SK-N-SH (cell line): Measurements from ENCODE around the gene PDCD6IP.

ENCODE experiments used
- ELF1 ChIP-seq: IDR thresholded peaks from 2 replicates; pipeline ENCODE4 v1.4.0; 2012
- EZH2phosphoT487 ChIP-seq: fragments of 200-600 bp; sonication (generic); IDR thresholded peaks from 2 replicates; pipeline ENCODE4 v1.6.1; 2017; ENCODE audit warnings: low read depth, mixed run types, mild to moderate bottlenecking, antibody characterized with exemption, moderate library complexity, borderline replicate concordance
- GATA2 ChIP-seq: sonication (generic); formaldehyde crosslinking; IDR thresholded peaks from 2 replicates; pipeline ENCODE4 v1.5.0; 2020; ENCODE audit warnings: mild to moderate bottlenecking, missing genetic modification reagents
- POLR2AphosphoS5 ChIP-seq: IDR thresholded peaks from 2 replicates; pipeline ENCODE4 v1.6.1; 2012; ENCODE audit warnings: low read depth, low read length
- TF ChIP-seq, protein P1 (sequence below): fragments of 150-350 bp; IDR thresholded peaks from 2 replicates; pipeline ENCODE4 v1.6.1; 2017; ENCODE audit warnings: antibody characterized with exemption, low read length, low read depth, borderline replicate concordance
- TF ChIP-seq, protein P2 (sequence below): IDR thresholded peaks from 2 replicates; pipeline ENCODE4 v1.4.0; 2012; ENCODE audit warnings: low read depth, borderline replicate concordance
- TF ChIP-seq, protein P3 (sequence below): fragments of 200-600 bp; sonication (generic); IDR thresholded peaks from 2 replicates; pipeline ENCODE4 v1.6.1; 2017; ENCODE audit warnings: antibody characterized with exemption, mild to moderate bottlenecking, moderate library complexity

DNA sequence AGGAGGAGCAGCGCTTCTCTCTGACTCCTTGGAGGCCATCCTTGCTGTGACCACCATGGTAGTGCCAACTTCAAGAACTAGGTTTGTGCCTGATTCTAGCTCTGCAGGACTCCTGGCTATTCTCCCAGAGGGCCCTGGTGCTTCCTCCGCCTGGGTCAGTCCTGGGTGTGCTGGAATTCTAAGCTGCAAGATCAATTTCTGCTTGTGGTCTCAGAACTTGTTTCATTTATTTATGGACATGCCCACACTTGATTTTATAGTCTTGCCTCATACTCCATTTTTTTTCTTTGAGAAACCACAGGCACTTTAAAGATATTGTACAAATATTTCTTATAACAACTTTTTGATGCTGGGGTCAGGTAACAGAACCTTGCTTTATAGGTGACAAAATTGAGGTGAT, 87.6 kb downstream of the PDCD6IP start:
- no peak for TF ChIP-seq GATA2 (CRISPR knock-in tag)
- TF ChIP-seq, protein P1, sequence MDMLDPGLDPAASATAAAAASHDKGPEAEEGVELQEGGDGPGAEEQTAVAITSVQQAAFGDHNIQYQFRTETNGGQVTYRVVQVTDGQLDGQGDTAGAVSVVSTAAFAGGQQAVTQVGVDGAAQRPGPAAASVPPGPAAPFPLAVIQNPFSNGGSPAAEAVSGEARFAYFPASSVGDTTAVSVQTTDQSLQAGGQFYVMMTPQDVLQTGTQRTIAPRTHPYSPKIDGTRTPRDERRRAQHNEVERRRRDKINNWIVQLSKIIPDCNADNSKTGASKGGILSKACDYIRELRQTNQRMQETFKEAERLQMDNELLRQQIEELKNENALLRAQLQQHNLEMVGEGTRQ: no peak
- TF ChIP-seq, protein P2, sequence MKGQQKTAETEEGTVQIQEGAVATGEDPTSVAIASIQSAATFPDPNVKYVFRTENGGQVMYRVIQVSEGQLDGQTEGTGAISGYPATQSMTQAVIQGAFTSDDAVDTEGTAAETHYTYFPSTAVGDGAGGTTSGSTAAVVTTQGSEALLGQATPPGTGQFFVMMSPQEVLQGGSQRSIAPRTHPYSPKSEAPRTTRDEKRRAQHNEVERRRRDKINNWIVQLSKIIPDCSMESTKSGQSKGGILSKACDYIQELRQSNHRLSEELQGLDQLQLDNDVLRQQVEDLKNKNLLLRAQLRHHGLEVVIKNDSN: no peak
- no peak for TF ChIP-seq POLR2AphosphoS5
- TF ChIP-seq ELF1: no peak
- TF ChIP-seq, protein P3, sequence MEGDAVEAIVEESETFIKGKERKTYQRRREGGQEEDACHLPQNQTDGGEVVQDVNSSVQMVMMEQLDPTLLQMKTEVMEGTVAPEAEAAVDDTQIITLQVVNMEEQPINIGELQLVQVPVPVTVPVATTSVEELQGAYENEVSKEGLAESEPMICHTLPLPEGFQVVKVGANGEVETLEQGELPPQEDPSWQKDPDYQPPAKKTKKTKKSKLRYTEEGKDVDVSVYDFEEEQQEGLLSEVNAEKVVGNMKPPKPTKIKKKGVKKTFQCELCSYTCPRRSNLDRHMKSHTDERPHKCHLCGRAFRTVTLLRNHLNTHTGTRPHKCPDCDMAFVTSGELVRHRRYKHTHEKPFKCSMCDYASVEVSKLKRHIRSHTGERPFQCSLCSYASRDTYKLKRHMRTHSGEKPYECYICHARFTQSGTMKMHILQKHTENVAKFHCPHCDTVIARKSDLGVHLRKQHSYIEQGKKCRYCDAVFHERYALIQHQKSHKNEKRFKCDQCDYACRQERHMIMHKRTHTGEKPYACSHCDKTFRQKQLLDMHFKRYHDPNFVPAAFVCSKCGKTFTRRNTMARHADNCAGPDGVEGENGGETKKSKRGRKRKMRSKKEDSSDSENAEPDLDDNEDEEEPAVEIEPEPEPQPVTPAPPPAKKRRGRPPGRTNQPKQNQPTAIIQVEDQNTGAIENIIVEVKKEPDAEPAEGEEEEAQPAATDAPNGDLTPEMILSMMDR: no peak
- no peak for TF ChIP-seq EZH2phosphoT487
